H1 (cell line): ENCODE data around the gene RASGRP4. TPM values are rescaled to one million over a fixed set of nuclear protein-coding genes. Genes with fewer than 3 reads are reported as not detected.

Source experiments
- CTCF ChIA-PET: fragments of 300-600 bp; sonication (Branson Sonifier 250); formaldehyde crosslinking; loops from one replicate; lab custom pipeline; 2021; ENCODE audit not compliant: partially characterized antibody; lab: Charles Lee
- POLR2A ChIA-PET: fragments of 300-600 bp; sonication (Branson Sonifier 250); formaldehyde crosslinking; loops from one replicate; lab custom pipeline; 2021; ENCODE audit warnings: inconsistent platforms; ENCODE audit not compliant: partially characterized antibody; lab: Charles Lee
- DNase-seq, 2 experiments: peaks; one replicate each; pipeline versions ENCODE4 v3.0.0 to v3.0.0-alpha.2; 2010 to 2022; ENCODE audit warnings: low spot score in 2 of 2, low read depth in 1 of 2, mixed read lengths in 1 of 2
- FAIRE-seq: peaks from 2 replicates; lab custom pipeline; 2011; peaks lifted over from hg19 to GRCh38; lab: Jason Lieb, UNC
- H2AFZ ChIP-seq: 2 replicates; pipeline ENCODE4 v1.8.1; 2012; ENCODE audit warnings: low read length, inconsistent platforms
- H2AK5ac ChIP-seq: 2 replicates; pipeline ENCODE4 v1.6.1; 2013; ENCODE audit warnings: low read depth, low read length
- H2BK120ac ChIP-seq: replicated peaks from 2 replicates; pipeline ENCODE3; 2013; ENCODE audit warnings: low read depth, low read length, inconsistent platforms
- H2BK12ac ChIP-seq: 2 replicates; pipeline ENCODE4 v1.6.1; 2013; ENCODE audit warnings: low read depth, low read length
- H2BK15ac ChIP-seq: 2 replicates; pipeline ENCODE4 v1.6.1; 2013; ENCODE audit warnings: low read length
- H2BK20ac ChIP-seq: 2 replicates; pipeline ENCODE4 v1.6.1; 2013; ENCODE audit warnings: low read length
- H2BK5ac ChIP-seq: 2 replicates; pipeline ENCODE4 v1.6.1; 2013; ENCODE audit warnings: low read depth, low read length
- H3K14ac ChIP-seq: 2 replicates; pipeline ENCODE4 v1.6.1; 2013; ENCODE audit warnings: inconsistent platforms; ENCODE audit not compliant: insufficient read length
- H3K18ac ChIP-seq: 2 replicates; pipeline ENCODE4 v1.6.1; 2013; ENCODE audit warnings: low read length; ENCODE audit errors: extremely low read depth
- H3K23ac ChIP-seq: 2 replicates; pipeline ENCODE4 v1.6.1; 2013; ENCODE audit warnings: inconsistent platforms; ENCODE audit not compliant: insufficient read length
- H3K23me2 ChIP-seq: 2 replicates; pipeline ENCODE4 v1.6.1; 2013; ENCODE audit warnings: low read depth, low read length
- H3K27ac ChIP-seq: 2 replicates; pipeline ENCODE4 v1.6.1; 2011; ENCODE audit warnings: low read depth, low read length, inconsistent platforms
- H3K27me3 ChIP-seq, 4 experiments: replicated peaks in 1 of 4; 1 replicate in 1 of 4; 2 replicates in 3 of 4; pipeline versions ENCODE4 v1.6.1 to v1.8.1; 2011 to 2013; ENCODE audit warnings: low read length in 3 of 4, mild to moderate bottlenecking in 3 of 4, inconsistent platforms in 2 of 4, mixed read lengths in 2 of 4, moderate library complexity in 1 of 4; ENCODE audit not compliant: control insufficient read depth in 3 of 4, insufficient read depth in 3 of 4; ENCODE audit errors: extremely low read depth in 1 of 4
- H3K36me3 ChIP-seq, 4 experiments: 2 replicates each; pipeline versions ENCODE4 v1.6.1 to v1.8.1; 2011 to 2013; ENCODE audit warnings: mild to moderate bottlenecking in 4 of 4, low read length in 3 of 4, moderate library complexity in 2 of 4, control low read depth in 1 of 4, inconsistent platforms in 1 of 4; ENCODE audit not compliant: insufficient read depth in 4 of 4, control insufficient read depth in 2 of 4
- H3K4ac ChIP-seq: replicated peaks from 2 replicates; pipeline ENCODE3; 2013; ENCODE audit warnings: low read length, low read depth, mixed read lengths, inconsistent platforms; ENCODE audit not compliant: insufficient read length
- H3K4me1 ChIP-seq, 4 experiments: replicated peaks in 1 of 4; 1 replicate in 1 of 4; 2 replicates in 3 of 4; pipeline versions ENCODE4 v1.6.1 to v1.8.1; 2011 to 2013; ENCODE audit warnings: low read length in 3 of 4, inconsistent platforms in 2 of 4, mixed read lengths in 1 of 4; ENCODE audit not compliant: insufficient read depth in 4 of 4, control insufficient read depth in 3 of 4
- H3K4me2 ChIP-seq, 2 experiments: 2 replicates each; pipeline versions ENCODE4 v1.6.1 to v1.8.1; 2011 to 2013; ENCODE audit warnings: low read depth in 2 of 2, low read length in 2 of 2, control low read depth in 1 of 2, inconsistent platforms in 1 of 2, mild to moderate bottlenecking in 1 of 2; ENCODE audit not compliant: insufficient read depth in 1 of 2
- H3K4me3 ChIP-seq, 4 experiments: fragments of 200-600, 300-600 bp in 1 of 4; sonication (generic), shearing (Covaris generic), sonication (Bioruptor Twin) in 1 of 4; 2 replicates each; pipeline versions ENCODE4 v1.5.1 to v1.8.1; 2011 to 2016; ENCODE audit warnings: low read length in 4 of 4, low read depth in 3 of 4, control low read depth in 2 of 4, inconsistent platforms in 2 of 4, mild to moderate bottlenecking in 2 of 4, mixed read lengths in 1 of 4, moderate library complexity in 1 of 4; ENCODE audit not compliant: insufficient read depth in 2 of 4; ENCODE audit errors: extremely low read depth in 1 of 4
- H3K56ac ChIP-seq: replicated peaks from 2 replicates; pipeline ENCODE3; 2013; ENCODE audit warnings: low read depth, mild to moderate bottlenecking, mixed read lengths, low read length, inconsistent platforms; ENCODE audit not compliant: insufficient read length
- H3K79me1 ChIP-seq: 2 replicates; pipeline ENCODE4 v1.6.1; 2013; ENCODE audit warnings: low read depth, low read length, control low read depth
- H3K79me2 ChIP-seq, 2 experiments: 2 replicates each; pipeline versions ENCODE4 v1.6.1 to v1.8.1; 2012 to 2013; ENCODE audit warnings: low read length in 2 of 2, mild to moderate bottlenecking in 2 of 2, inconsistent platforms in 1 of 2; ENCODE audit not compliant: insufficient read depth in 2 of 2, control insufficient read depth in 1 of 2
- H3K9ac ChIP-seq, 4 experiments: replicated peaks in 1 of 4; 1 replicate in 1 of 4; 2 replicates in 3 of 4; pipeline versions ENCODE4 v1.6.1 to v1.8.1; 2011 to 2013; ENCODE audit warnings: low read depth in 3 of 4, low read length in 3 of 4, control low read depth in 2 of 4, mild to moderate bottlenecking in 2 of 4, moderate library complexity in 2 of 4, inconsistent platforms in 1 of 4; ENCODE audit errors: extremely low read depth in 1 of 4
- H3K9me3 ChIP-seq, 2 experiments: 2 replicates each; pipeline versions ENCODE4 v1.6.1 to v1.8.1; 2012 to 2013; ENCODE audit warnings: mild to moderate bottlenecking in 2 of 2, moderate library complexity in 2 of 2, control low read depth in 1 of 2, inconsistent platforms in 1 of 2, low read depth in 1 of 2, low read length in 1 of 2, mixed read lengths in 1 of 2; ENCODE audit not compliant: insufficient read depth in 2 of 2
- H4K20me1 ChIP-seq, 2 experiments: replicated peaks in 1 of 2; 2 replicates each; pipeline versions ENCODE3 to v1.8.1; 2011 to 2013; ENCODE audit warnings: inconsistent platforms in 2 of 2, low read length in 2 of 2, mild to moderate bottlenecking in 1 of 2; ENCODE audit not compliant: insufficient read depth in 2 of 2, control insufficient read depth in 1 of 2
- H4K5ac ChIP-seq: 2 replicates; pipeline ENCODE4 v1.6.1; 2013; ENCODE audit warnings: low read length, low read depth, mixed read lengths, inconsistent platforms; ENCODE audit not compliant: insufficient read length
- H4K8ac ChIP-seq: 2 replicates; pipeline ENCODE4 v1.8.0; 2013; ENCODE audit warnings: mild to moderate bottlenecking, moderate library complexity, low read length, inconsistent platforms; ENCODE audit not compliant: insufficient read depth; ENCODE audit errors: extremely low read depth
- H4K91ac ChIP-seq: replicated peaks from 2 replicates; pipeline ENCODE3; 2013; ENCODE audit warnings: low read length, mixed read lengths, inconsistent platforms; ENCODE audit not compliant: insufficient read length
- SP1 ChIP-seq: IDR thresholded peaks from 2 replicates; pipeline ENCODE4 v1.6.1; 2011; ENCODE audit warnings: low read depth, low read length
- TCF12 ChIP-seq: IDR thresholded peaks from 2 replicates; pipeline ENCODE4 v1.6.1; 2011; ENCODE audit warnings: low read depth, mild to moderate bottlenecking, low read length
- WGBS, 2 experiments: shearing (Covaris generic) in 1 of 2; methylation state at CpG; one replicate each; pipeline versions ENCODE4 v1.1.6 to v1.1.7; 2013 to 2015; ENCODE audit warnings: low lambda C conversion rate in 2 of 2, mixed read lengths in 2 of 2, inconsistent platforms in 1 of 2, low coverage in 1 of 2, missing lambda C conversion rate in 1 of 2; ENCODE audit not compliant: insufficient replicate concordance in 2 of 2, insufficient coverage in 1 of 2, insufficient read length in 1 of 2; ENCODE audit errors: extremely low coverage in 1 of 2, missing lambda C conversion rate in 1 of 2; 5-methylcytosine and 5-hydroxymethylcytosine counted together
- long read RNA-seq, 2 experiments: library from RNA in 1 of 2; library from capped mRNA in 1 of 2; stranded (forward); transcript quantifications; one replicate each; pipeline ENCODE4 v2.0.0, GENCODE V29; 2021; ENCODE audit warnings: inconsistent platforms in 1 of 2
- polyA minus RNA-seq, 3 experiments: library from RNA; depleted of rRNA, polyadenylated mRNA; stranded (reverse); fragments of >200 nt; gene quantifications; 1 replicate in 2 of 3; 2 replicates in 1 of 3; pipeline ENCODE4 v1.2.3, GENCODE V29; 2011
- polyA plus RNA-seq, 7 experiments: library from polyadenylated mRNA; depleted of rRNA in 3 of 7; stranded (reverse) in 5 of 7; unstranded in 2 of 7; fragments of >200 nt in 5 of 7; fragments of 200-250 nt in 2 of 7; gene quantifications; 1 replicate in 5 of 7; 2 replicates in 1 of 7; 4 replicates in 1 of 7; pipeline versions ENCODE4 v1.2.1 to v1.2.3, GENCODE V29; 2011 to 2013; ENCODE audit warnings: missing spikeins in 2 of 7, mixed read lengths in 2 of 7
- total RNA-seq: library from RNA; stranded (reverse); fragmentation: NEBNext Ultra II Directional; extraction: Animal tissue kit (Norgen Biotek cat#: 25700); gene quantifications from 2 replicates; pipeline ENCODE4 v1.2.1, GENCODE V29; 2021
- TF ChIP-seq, protein P1 (sequence below), 3 experiments: IDR thresholded peaks; 1 replicate in 2 of 3; 2 replicates in 1 of 3; pipeline versions ENCODE4 v1.5.1 to v1.6.1; 2011; ENCODE audit warnings: low read length in 3 of 3, mild to moderate bottlenecking in 3 of 3, inconsistent platforms in 2 of 3, low read depth in 1 of 3, moderate library complexity in 1 of 3; ENCODE audit not compliant: insufficient read depth in 1 of 3; ENCODE audit errors: control extremely low read depth in 1 of 3

RASGRP4 gene, protein sequence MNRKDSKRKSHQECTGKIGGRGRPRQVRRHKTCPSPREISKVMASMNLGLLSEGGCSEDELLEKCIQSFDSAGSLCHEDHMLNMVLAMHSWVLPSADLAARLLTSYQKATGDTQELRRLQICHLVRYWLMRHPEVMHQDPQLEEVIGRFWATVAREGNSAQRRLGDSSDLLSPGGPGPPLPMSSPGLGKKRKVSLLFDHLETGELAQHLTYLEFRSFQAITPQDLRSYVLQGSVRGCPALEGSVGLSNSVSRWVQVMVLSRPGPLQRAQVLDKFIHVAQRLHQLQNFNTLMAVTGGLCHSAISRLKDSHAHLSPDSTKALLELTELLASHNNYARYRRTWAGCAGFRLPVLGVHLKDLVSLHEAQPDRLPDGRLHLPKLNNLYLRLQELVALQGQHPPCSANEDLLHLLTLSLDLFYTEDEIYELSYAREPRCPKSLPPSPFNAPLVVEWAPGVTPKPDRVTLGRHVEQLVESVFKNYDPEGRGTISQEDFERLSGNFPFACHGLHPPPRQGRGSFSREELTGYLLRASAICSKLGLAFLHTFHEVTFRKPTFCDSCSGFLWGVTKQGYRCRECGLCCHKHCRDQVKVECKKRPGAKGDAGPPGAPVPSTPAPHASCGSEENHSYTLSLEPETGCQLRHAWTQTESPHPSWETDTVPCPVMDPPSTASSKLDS
- total RNA-seq (1.9 and 2.0 TPM in 2 replicates), polyA plus RNA-seq (2011; rRNA removed) (3.1 and 5.7 TPM in 2 replicates), polyA minus RNA-seq (2011; rRNA and poly(A)+ RNA removed) (1.3 and 1.7 TPM in 2 replicates)
- polyA plus RNA-seq (2011; cell fraction: cytosol; rRNA removed): 3.1 TPM
- polyA plus RNA-seq (2011; cell fraction: nucleus; rRNA removed): 7.7 TPM
- 1.2 to 2.0 TPM (median 1.6 TPM) in 4 replicates for polyA plus RNA-seq (2012, experiment 1 of 2)
- polyA plus RNA-seq (2012, experiment 2 of 2): 1.1 TPM
- polyA plus RNA-seq (2013, experiment 1 of 2): 2.3 TPM
- 2.0 TPM for polyA plus RNA-seq (2013, experiment 2 of 2)
- 1.3 TPM for polyA minus RNA-seq (2011; cell fraction: cytosol; rRNA and poly(A)+ RNA removed)
- polyA minus RNA-seq (2011; cell fraction: nucleus; rRNA and poly(A)+ RNA removed): 1.6 TPM
- long read RNA-seq, experiment 1, partial matches to known transcripts: 0 of 2 reads
- long read RNA-seq, experiment 1, other reads (novel, unspliced or antisense): 2 of 2 reads
- long read RNA-seq, experiment 2, partial matches to known transcripts: 0 of 1 reads
- long read RNA-seq, experiment 2, other reads (novel, unspliced or antisense): 0 of 1 reads

DNA sequence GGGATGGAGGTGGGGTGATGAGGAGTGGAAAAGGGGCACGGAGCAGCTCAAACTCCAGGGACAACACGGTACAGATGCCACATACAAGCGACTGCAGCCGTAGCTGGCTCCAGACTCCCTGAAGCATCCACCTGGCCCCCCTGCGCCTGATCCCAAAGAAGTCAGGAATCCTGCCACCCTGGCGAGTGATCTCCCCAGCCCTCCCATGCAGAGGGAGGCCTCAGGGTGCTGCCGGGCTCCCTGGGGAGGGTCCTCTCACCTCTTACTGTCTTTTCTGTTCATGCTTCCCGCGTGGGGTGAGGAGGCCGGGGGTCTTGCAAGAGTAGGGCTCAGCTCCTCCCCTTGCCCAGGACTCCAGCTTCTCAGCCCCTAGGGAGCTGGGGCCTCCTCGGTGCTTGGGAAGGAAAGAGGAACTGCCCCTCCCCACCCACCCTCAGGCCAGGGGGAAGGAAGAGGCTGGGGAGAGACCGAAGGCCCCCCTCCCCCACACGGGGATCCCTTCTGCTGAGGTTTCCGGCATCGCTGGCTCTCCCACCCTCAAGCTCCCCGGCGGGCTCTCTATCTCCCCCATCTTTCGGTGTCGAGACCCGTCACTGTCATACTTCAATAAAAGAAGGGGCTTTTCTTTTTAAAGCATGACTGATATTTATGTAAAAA, at the start of gene RASGRP4:
RASGRP4 (minus strand) TSS at position 410 of the 657 bp plus-strand sequence; CDS start at position 282, 128 bp downstream.
- no peak within 1 kb of the TSS for H3K23ac ChIP-seq
- H3K4me2 ChIP-seq: peak within 1 kb of the TSS; percentile 44 to 48
- H3K4me3 ChIP-seq: peak within 1 kb of the TSS in 2 of 4 experiments; percentile 11 to 34; a peak in 3 of 8 replicates
- H4K8ac ChIP-seq: peak within 1 kb of the TSS; percentile 81
- no peaks in the 10 kb centered on the region; the same call in 1 of the 2 replicates for H3K23me2 ChIP-seq
- H2BK120ac ChIP-seq: peak within 1 kb of the TSS; percentile 65
- H3K4ac ChIP-seq: no peak within 1 kb of the TSS
- H3K9ac ChIP-seq: no peak within 1 kb of the TSS
- no peak within 1 kb of the TSS for H3K27ac ChIP-seq
- no peak within 1 kb of the TSS for H3K56ac ChIP-seq
- no peak within 1 kb of the TSS for H2AK5ac ChIP-seq
- no peak within 1 kb of the TSS for H3K14ac ChIP-seq
- H4K5ac ChIP-seq: no peak within 1 kb of the TSS
- peak within 1 kb of the TSS; percentile 79; the same call in 1 of the 2 replicates for H2BK5ac ChIP-seq
- 0 out of 2 replicates have a peak within 1 kb of the TSS, but pooled peaks have one; percentile 61 for H2BK20ac ChIP-seq
- peak within 1 kb of the TSS; percentile 72; the same call in 1 of the 2 replicates for H2BK15ac ChIP-seq
- WGBS, 2 experiments: 55% methylated on average over 17 of the region's 20 CpGs; no CpG with 5 or more reads in 1 of the 2 experiments
- FAIRE-seq: no peak
- H2AFZ ChIP-seq: peak within 1 kb of the TSS; percentile 64
- no peaks in the 10 kb centered on the region for H3K36me3 ChIP-seq
- no peaks in the 10 kb centered on the region for H3K79me2 ChIP-seq
- H3K18ac ChIP-seq: peak within 1 kb of the TSS; percentile 87
- peak within 1 kb of the TSS; percentile 29; the same call in 1 of the 2 replicates for H2BK12ac ChIP-seq
- peak in 1 of 2 experiments; percentile 56 for DNase-seq
- no peaks in the 10 kb centered on the region for H3K27me3 ChIP-seq
- POLR2A ChIA-PET: interaction anchor here (1.1 to 2.0 kb wide), 4 partner anchors 9 to 36 kb away, joined by 3 to 9 read pairs (median 6); no protein-coding TSS in a partner anchor
- peaks cover 4 to 8% (median 8%) of the 10 kb centered on the region in 4 experiments; a peak in 6 of 7 replicates for H3K4me1 ChIP-seq
- CTCF ChIA-PET: interaction anchor here (0.8 to 3.2 kb wide), 9 partner anchors 9 to 209 kb away, joined by 3 to 10 read pairs (median 4); partner anchors contain the start of gene FAM98C
- no peaks in the 10 kb centered on the region for H4K20me1 ChIP-seq
- H4K91ac ChIP-seq: peak within 1 kb of the TSS; percentile 83
- no peaks in the 10 kb centered on the region for H3K9me3 ChIP-seq
- no peaks in the 10 kb centered on the region for H3K79me1 ChIP-seq
- TF ChIP-seq, protein P1, sequence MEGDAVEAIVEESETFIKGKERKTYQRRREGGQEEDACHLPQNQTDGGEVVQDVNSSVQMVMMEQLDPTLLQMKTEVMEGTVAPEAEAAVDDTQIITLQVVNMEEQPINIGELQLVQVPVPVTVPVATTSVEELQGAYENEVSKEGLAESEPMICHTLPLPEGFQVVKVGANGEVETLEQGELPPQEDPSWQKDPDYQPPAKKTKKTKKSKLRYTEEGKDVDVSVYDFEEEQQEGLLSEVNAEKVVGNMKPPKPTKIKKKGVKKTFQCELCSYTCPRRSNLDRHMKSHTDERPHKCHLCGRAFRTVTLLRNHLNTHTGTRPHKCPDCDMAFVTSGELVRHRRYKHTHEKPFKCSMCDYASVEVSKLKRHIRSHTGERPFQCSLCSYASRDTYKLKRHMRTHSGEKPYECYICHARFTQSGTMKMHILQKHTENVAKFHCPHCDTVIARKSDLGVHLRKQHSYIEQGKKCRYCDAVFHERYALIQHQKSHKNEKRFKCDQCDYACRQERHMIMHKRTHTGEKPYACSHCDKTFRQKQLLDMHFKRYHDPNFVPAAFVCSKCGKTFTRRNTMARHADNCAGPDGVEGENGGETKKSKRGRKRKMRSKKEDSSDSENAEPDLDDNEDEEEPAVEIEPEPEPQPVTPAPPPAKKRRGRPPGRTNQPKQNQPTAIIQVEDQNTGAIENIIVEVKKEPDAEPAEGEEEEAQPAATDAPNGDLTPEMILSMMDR (IDR thresholded peaks at IDR 0.05; ENCODE audit: control extremely low read depth in 1 of 3, insufficient read depth in 1 of 3, low read depth in 1 of 3, low read length in 3 of 3): 0 out of 4 replicates have a peak, but pooled peaks of 1 of the 3 experiments have one; percentile 2
- no peak for TF ChIP-seq SP1
- TF ChIP-seq TCF12: no peak
